Stomach (tissue), 9 donors: ENCODE data around the gene ADD2. TPM values are rescaled to one million over a fixed set of nuclear protein-coding genes. Genes with fewer than 3 reads are reported as not detected.

Experiments
- DNase-seq, 2 donors: peaks; one replicate each; pipeline versions ENCODE4 v3.0.0 to v3.0.0-alpha.2; 2013 to 2019
- H3K27ac ChIP-seq, 5 donors: fragments of 200-600 bp in 4 of 5; sonication (generic) in 4 of 5; one replicate each; pipeline ENCODE4 v1.5.1; 2013 to 2019; ENCODE audit warnings: mild to moderate bottlenecking in 1 of 5, moderate library complexity in 1 of 5
- H3K27me3 ChIP-seq, 3 donors: fragments of 200-600 bp; sonication (generic); one replicate each; pipeline ENCODE4 v1.5.1; 2017 to 2019; ENCODE audit warnings: mixed run types in 1 of 3
- H3K36me3 ChIP-seq, 4 donors: fragments of 200-600 bp; sonication (generic); 1 replicate in 3 of 4; 2 replicates in 1 of 4; pipeline ENCODE4 v1.5.1; 2016 to 2019
- H3K4me1 ChIP-seq, 4 donors: fragments of 200-600 bp; sonication (generic); one replicate each; pipeline ENCODE4 v1.5.1; 2016 to 2019
- H3K4me3 ChIP-seq, 4 donors: fragments of 200-600 bp; sonication (generic) in 3 of 4; one replicate each; pipeline ENCODE4 v1.5.1; 2016 to 2019; ENCODE audit warnings: mild to moderate bottlenecking in 1 of 4
- H3K9me3 ChIP-seq, 4 donors: fragments of 200-600 bp; sonication (generic); one replicate each; pipeline ENCODE4 v1.5.1; 2016 to 2019
- EP300 ChIP-seq: sonication (generic); formaldehyde crosslinking; IDR thresholded peaks from one replicate; pipeline ENCODE4 v1.6.1; 2017; ENCODE audit warnings: antibody characterized with exemption
- POLR2A ChIP-seq, 4 donors: fragments of 450-650 bp; IDR thresholded peaks; one replicate each; pipeline ENCODE4 v1.6.1; 2016; ENCODE audit warnings: antibody characterized with exemption in 4 of 4, control low read depth in 2 of 4, mild to moderate bottlenecking in 1 of 4, moderate library complexity in 1 of 4
- POLR2AphosphoS5 ChIP-seq, 3 donors: sonication (generic); formaldehyde crosslinking; IDR thresholded peaks; one replicate each; pipeline ENCODE4 v1.6.1; 2016; ENCODE audit warnings: antibody characterized with exemption in 3 of 3
- WGBS, 5 donors: extraction: QIAGEN DNeasy Blood & Tissue Kit in 3 of 5; methylation state at CpG; one replicate each; pipeline versions ENCODE4 v1.1.5 to v1.1.7; 2013 to 2018; 5-methylcytosine and 5-hydroxymethylcytosine counted together
- intact Hi-C: fragments of 100-400 bp; cut with DNase I; formaldehyde crosslinking; loops from one replicate; pipeline ENCODE4 v1.15.1; 2023; ENCODE audit warnings: low total_unique reads
- polyA plus RNA-seq, 3 donors: library from polyadenylated mRNA; stranded (reverse); fragments of 200-250 nt; gene quantifications; one replicate each; pipeline ENCODE4 v1.2.3, GENCODE V29; 2013
- total RNA-seq, 5 donors: library from RNA; depleted of rRNA; stranded (reverse); fragments of >200 nt; gene quantifications; one replicate each; pipeline versions ENCODE4 v1.1.0 to v1.2.3, GENCODE V29; 2014 to 2016
- TF ChIP-seq, protein P1 (sequence below), 7 experiments: fragments of 450-650 bp in 4 of 7; fragments of 200-600 bp in 3 of 7; sonication (generic) in 3 of 7; IDR thresholded peaks; one replicate each; pipeline ENCODE4 v1.5.1; 2016 to 2019; ENCODE audit warnings: antibody characterized with exemption in 7 of 7, control low read depth in 2 of 7, mild to moderate bottlenecking in 1 of 7
- donor health status: healthy with polysubstance abuse.
- donor health status: Bipolar disorder and iron deficiency.
- donor health status: healthy.

ADD2 gene
- total and polyA plus RNA-seq, 8 donors, result 0.12 to 5.5 (median 1.5) TPM; not detected in 2

GRCh38 chr2:70639841-70640436, 128.1 kb downstream of the ADD2 start:
- intact Hi-C loops, result loop anchor here (10.0 kb wide), 1 partner anchor 295 kb away; no protein-coding TSS in a partner anchor
- 54 to 67% (median 63%) methylated on average over 4 of the region's 4 CpGs for WGBS, 5 donors
- TF ChIP-seq, protein P1, sequence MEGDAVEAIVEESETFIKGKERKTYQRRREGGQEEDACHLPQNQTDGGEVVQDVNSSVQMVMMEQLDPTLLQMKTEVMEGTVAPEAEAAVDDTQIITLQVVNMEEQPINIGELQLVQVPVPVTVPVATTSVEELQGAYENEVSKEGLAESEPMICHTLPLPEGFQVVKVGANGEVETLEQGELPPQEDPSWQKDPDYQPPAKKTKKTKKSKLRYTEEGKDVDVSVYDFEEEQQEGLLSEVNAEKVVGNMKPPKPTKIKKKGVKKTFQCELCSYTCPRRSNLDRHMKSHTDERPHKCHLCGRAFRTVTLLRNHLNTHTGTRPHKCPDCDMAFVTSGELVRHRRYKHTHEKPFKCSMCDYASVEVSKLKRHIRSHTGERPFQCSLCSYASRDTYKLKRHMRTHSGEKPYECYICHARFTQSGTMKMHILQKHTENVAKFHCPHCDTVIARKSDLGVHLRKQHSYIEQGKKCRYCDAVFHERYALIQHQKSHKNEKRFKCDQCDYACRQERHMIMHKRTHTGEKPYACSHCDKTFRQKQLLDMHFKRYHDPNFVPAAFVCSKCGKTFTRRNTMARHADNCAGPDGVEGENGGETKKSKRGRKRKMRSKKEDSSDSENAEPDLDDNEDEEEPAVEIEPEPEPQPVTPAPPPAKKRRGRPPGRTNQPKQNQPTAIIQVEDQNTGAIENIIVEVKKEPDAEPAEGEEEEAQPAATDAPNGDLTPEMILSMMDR (IDR thresholded peaks at IDR 0.05), result no peak
- TF ChIP-seq POLR2AphosphoS5 (IDR thresholded peaks at IDR 0.05) (no peak), EP300 (no peak), POLR2A (IDR thresholded peaks at IDR 0.05) (no peak)
- Histone ChIP-seq H3K9me3 (peaks cover 0 to 4% (median 0%) of the 10 kb centered on the region in 4 donors), H3K27me3 (peaks cover 0 to 22% (median 0%) of the 10 kb centered on the region in 3 donors), H3K4me1 (no peaks in the 10 kb centered on the region), H3K36me3 (no peaks in the 10 kb centered on the region), H3K4me3 (no peak overlapping the region), H3K27ac (no peak overlapping the region)
- DNase-seq, result no peak

DNA sequence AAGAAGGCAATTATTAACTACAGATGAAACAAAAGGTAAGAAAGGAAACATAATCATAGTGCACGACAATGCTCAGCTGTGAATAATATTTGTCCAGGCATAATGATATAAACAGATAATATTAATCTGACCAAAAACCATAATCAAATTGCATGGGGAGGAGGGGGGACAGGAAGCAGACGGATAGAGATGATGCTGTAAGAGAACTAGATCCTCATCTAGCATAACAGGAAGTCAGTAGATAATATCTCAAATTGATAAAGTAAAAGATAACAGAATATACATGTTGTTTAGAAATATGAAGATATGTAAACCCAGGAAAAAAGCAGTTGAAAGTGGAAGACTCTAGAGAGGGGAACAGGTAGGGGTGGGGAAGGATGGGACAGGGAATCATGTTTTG, 129.4 kb downstream of the ADD2 start:
- Histone ChIP-seq H3K27me3 (peaks cover 0 to 22% (median 0%) of the 10 kb centered on the region in 3 donors), H3K9me3 (peaks cover 0 to 15% (median 3%) of the 10 kb centered on the region in 4 donors), H3K27ac (no peak overlapping the region), H3K4me3 (no peak overlapping the region), H3K36me3 (no peaks in the 10 kb centered on the region), H3K4me1 (no peaks in the 10 kb centered on the region)
- 28 to 47% (median 35%) methylated on average over 2 of the region's 2 CpGs for WGBS, 5 donors
- intact Hi-C loops, result no loop called here
- DNase-seq, result no peak
- TF ChIP-seq, protein P1 (IDR thresholded peaks at IDR 0.05), result no peak
- TF ChIP-seq POLR2AphosphoS5 (IDR thresholded peaks at IDR 0.05), result no peak
- no peak for TF ChIP-seq EP300
- TF ChIP-seq POLR2A (IDR thresholded peaks at IDR 0.05), result no peak

GRCh38 chr2:70633508-70633907, 134.5 kb downstream of the ADD2 start:
- WGBS, 5 donors, result 52 to 83% (median 79%) methylated on average over 1 of the region's 1 CpG

GRCh38 chr2:70632966-70633365, 135.0 kb downstream of the ADD2 start:
- no peak for DNase-seq
- H3K4me3 ChIP-seq, result no peak overlapping the region
- intact Hi-C loops, result no loop called here
- TF ChIP-seq, protein P1 (IDR thresholded peaks at IDR 0.05), result no peak
- H3K27ac ChIP-seq, result no peak overlapping the region
- peaks cover 0 to 16% (median 6%) of the 10 kb centered on the region in 4 donors for H3K9me3 ChIP-seq
- no peaks in the 10 kb centered on the region for H3K36me3 ChIP-seq
- no peaks in the 10 kb centered on the region for H3K27me3 ChIP-seq
- WGBS, 5 donors, result 30 to 74% (median 43%) methylated on average over 1 of the region's 1 CpG
- H3K4me1 ChIP-seq, result no peaks in the 10 kb centered on the region

More at GRCh38 chr2:70633508-70633907, 134.5 kb downstream of the ADD2 start:
- DNase-seq, result no peak
- intact Hi-C loops, result no loop called here
- no peak for TF ChIP-seq EP300
- TF ChIP-seq POLR2AphosphoS5 (IDR thresholded peaks at IDR 0.05), result no peak
- TF ChIP-seq POLR2A (IDR thresholded peaks at IDR 0.05), result no peak
- TF ChIP-seq, protein P1 (IDR thresholded peaks at IDR 0.05), result no peak
- no peaks in the 10 kb centered on the region for H3K4me1 ChIP-seq
- no peak overlapping the region for H3K4me3 ChIP-seq
- H3K36me3 ChIP-seq, result no peaks in the 10 kb centered on the region
- no peak overlapping the region for H3K27ac ChIP-seq
- no peaks in the 10 kb centered on the region for H3K27me3 ChIP-seq
- peaks cover 0 to 16% (median 6%) of the 10 kb centered on the region in 4 donors for H3K9me3 ChIP-seq
